Trophoblast cell (in vitro differentiated cells and primary cell): ENCODE measurements around the gene MS4A10.
"Not testable (repeated sequence)": the region's sequence is repeated elsewhere in the genome, so short reads cannot be mapped to it uniquely, and the experiment has no call there.

Source experiments
- DNase-seq, 2 donors: peaks; one replicate each; pipeline ENCODE4 v3.0.0-alpha.2; 2016
- H2AFZ ChIP-seq: 2 replicates; pipeline ENCODE4 v1.6.1; 2013; ENCODE audit warnings: low read length, moderate library complexity, mild to moderate bottlenecking; ENCODE audit not compliant: insufficient read depth, poor library complexity
- H2AK5ac ChIP-seq: 2 replicates; pipeline ENCODE4 v1.6.1; 2013; ENCODE audit warnings: mild to moderate bottlenecking, low read length
- H2BK120ac ChIP-seq: 2 replicates; pipeline ENCODE4 v1.6.1; 2013; ENCODE audit warnings: low read length, mild to moderate bottlenecking, moderate library complexity; ENCODE audit not compliant: insufficient read depth, poor library complexity
- H2BK12ac ChIP-seq: 2 replicates; pipeline ENCODE4 v1.6.1; 2013; ENCODE audit warnings: mild to moderate bottlenecking, low read length, moderate library complexity
- H2BK5ac ChIP-seq: 2 replicates; pipeline ENCODE4 v1.6.1; 2013; ENCODE audit warnings: low read length, low read depth, moderate library complexity, mild to moderate bottlenecking; ENCODE audit not compliant: poor library complexity
- H3K14ac ChIP-seq: 2 replicates; pipeline ENCODE4 v1.6.1; 2013; ENCODE audit warnings: mild to moderate bottlenecking, low read length
- H3K18ac ChIP-seq: 2 replicates; pipeline ENCODE4 v1.6.1; 2013; ENCODE audit warnings: mild to moderate bottlenecking, low read length
- H3K23ac ChIP-seq: 2 replicates; pipeline ENCODE4 v1.6.1; 2013; ENCODE audit warnings: low read length
- H3K27ac ChIP-seq: 2 replicates; pipeline ENCODE4 v1.5.1; 2013; ENCODE audit warnings: low read depth, mild to moderate bottlenecking, inconsistent platforms, low read length, moderate library complexity
- H3K27me3 ChIP-seq: 2 replicates; pipeline ENCODE4 v1.6.1; 2013; ENCODE audit warnings: inconsistent platforms, mild to moderate bottlenecking, low read length, moderate library complexity; ENCODE audit not compliant: insufficient read depth
- H3K36me3 ChIP-seq, 2 experiments: 1 replicate in 1 of 2; 2 replicates in 1 of 2; pipeline ENCODE4 v1.6.1; 2013; ENCODE audit warnings: low read length in 2 of 2, mild to moderate bottlenecking in 2 of 2, moderate library complexity in 1 of 2; ENCODE audit not compliant: insufficient read depth in 2 of 2, control insufficient read depth in 1 of 2
- H3K4ac ChIP-seq: 2 replicates; pipeline ENCODE4 v1.6.1; 2013; ENCODE audit warnings: low read depth, mild to moderate bottlenecking, low read length, moderate library complexity
- H3K4me1 ChIP-seq, 2 experiments: 1 replicate in 1 of 2; 2 replicates in 1 of 2; pipeline ENCODE4 v1.6.1; 2013; ENCODE audit warnings: low read length in 2 of 2, mild to moderate bottlenecking in 2 of 2, moderate library complexity in 1 of 2; ENCODE audit not compliant: insufficient read depth in 2 of 2, control insufficient read depth in 1 of 2
- H3K4me2 ChIP-seq: 2 replicates; pipeline ENCODE4 v1.6.1; 2013; ENCODE audit warnings: inconsistent platforms, mild to moderate bottlenecking, low read length, moderate library complexity
- H3K4me3 ChIP-seq: 2 replicates; pipeline ENCODE4 v1.5.1; 2013; ENCODE audit warnings: mild to moderate bottlenecking, low read depth, low read length, inconsistent platforms
- H3K79me1 ChIP-seq: one replicate; pipeline ENCODE4 v1.6.1; 2013; ENCODE audit warnings: low read length
- H3K79me2 ChIP-seq: 2 replicates; pipeline ENCODE4 v1.6.1; 2013; ENCODE audit warnings: low read length, mild to moderate bottlenecking; ENCODE audit not compliant: control insufficient read depth, insufficient read depth, poor library complexity
- H3K9ac ChIP-seq: 2 replicates; pipeline ENCODE4 v1.6.1; 2013; ENCODE audit warnings: mild to moderate bottlenecking, low read length
- H3K9me3 ChIP-seq: 2 replicates; pipeline ENCODE4 v1.6.1; 2013; ENCODE audit warnings: low read depth, mild to moderate bottlenecking, control low read depth, inconsistent platforms, low read length; ENCODE audit not compliant: insufficient read depth
- H4K12ac ChIP-seq: 2 replicates; pipeline ENCODE4 v1.6.1; 2013; ENCODE audit warnings: low read depth, mild to moderate bottlenecking, low read length, moderate library complexity
- H4K8ac ChIP-seq: 2 replicates; pipeline ENCODE4 v1.6.1; 2013; ENCODE audit warnings: low read depth, mild to moderate bottlenecking, low read length, moderate library complexity
- H4K91ac ChIP-seq: one replicate; pipeline ENCODE4 v1.6.1; 2013; ENCODE audit warnings: low read depth, mild to moderate bottlenecking, low read length, moderate library complexity
- WGBS: extraction: QIAGEN DNeasy Blood & Tissue Kit; methylation state at CpG from one replicate; pipeline ENCODE4 v1.1.7; 2013; ENCODE audit warnings: missing lambda C conversion rate; ENCODE audit not compliant: insufficient read length, insufficient coverage; ENCODE audit errors: extremely low coverage; 5-methylcytosine and 5-hydroxymethylcytosine counted together

Gene MS4A10

DNA sequence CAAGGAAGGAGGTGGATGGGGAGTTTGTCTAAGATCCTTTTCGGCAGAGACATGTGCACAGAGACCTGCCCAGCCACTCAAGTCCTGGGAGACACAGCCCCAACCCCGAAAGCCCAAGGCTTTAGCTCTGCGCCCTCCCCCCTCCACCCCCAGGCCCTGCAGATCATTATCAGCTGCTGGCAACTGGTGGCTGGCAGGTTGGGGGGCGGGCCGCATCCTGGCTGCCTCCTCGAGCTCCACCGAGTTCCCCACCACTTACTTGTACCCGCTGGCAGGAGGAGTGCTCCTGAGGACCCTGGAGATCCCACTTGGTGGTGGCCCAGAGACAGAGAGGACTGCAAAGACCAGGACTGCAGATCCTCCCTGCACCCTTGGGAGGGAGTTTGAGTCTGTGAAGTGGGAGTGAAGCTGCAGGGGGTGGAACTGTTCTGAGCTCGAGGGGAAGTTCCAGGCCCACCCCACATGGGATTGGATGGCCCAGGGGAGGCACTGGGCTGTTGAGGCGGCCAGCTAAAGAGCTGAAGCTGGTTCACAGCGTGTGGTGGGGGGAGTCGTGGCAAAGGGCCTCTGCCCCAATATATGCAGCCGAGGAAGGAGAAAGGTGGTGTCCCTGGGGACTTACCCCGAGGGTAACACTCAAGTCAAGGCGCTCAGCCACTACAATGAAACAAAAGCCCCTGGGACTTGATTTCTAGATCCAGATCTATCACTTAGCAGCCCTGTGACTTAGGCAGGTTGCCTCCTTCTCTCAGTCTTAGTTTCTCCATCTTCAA lies 36.9 kb downstream of the MS4A10 start:
- H2BK5ac ChIP-seq = no peak overlapping the region
- H3K27me3 ChIP-seq = no peaks in the 10 kb centered on the region
- H3K9ac ChIP-seq = no peak overlapping the region
- H3K4me2 ChIP-seq = no peak overlapping the region
- no peaks in the 10 kb centered on the region for H3K36me3 ChIP-seq
- H3K4ac ChIP-seq = no peak overlapping the region
- no CpG with 5 or more reads among the region's 15 CpGs for WGBS
- no peak overlapping the region for H3K27ac ChIP-seq
- H3K14ac ChIP-seq = no peak overlapping the region
- H4K91ac ChIP-seq = no peak overlapping the region
- no peaks in the 10 kb centered on the region for H3K9me3 ChIP-seq
- H3K23ac ChIP-seq = no peak overlapping the region
- H4K12ac ChIP-seq = no peak overlapping the region
- H3K79me2 ChIP-seq = no peaks in the 10 kb centered on the region
- no peak overlapping the region for H2BK120ac ChIP-seq
- no peak for DNase-seq
- H4K8ac ChIP-seq = no peak overlapping the region
- H3K18ac ChIP-seq = no peak overlapping the region
- H2AK5ac ChIP-seq = no peak overlapping the region
- peaks cover 2% of the 10 kb centered on the region for H3K79me1 ChIP-seq
- H2BK12ac ChIP-seq = no peak overlapping the region
- no peak overlapping the region for H2AFZ ChIP-seq
- no peak overlapping the region for H3K4me3 ChIP-seq
- no peaks in the 10 kb centered on the region for H3K4me1 ChIP-seq

DNA sequence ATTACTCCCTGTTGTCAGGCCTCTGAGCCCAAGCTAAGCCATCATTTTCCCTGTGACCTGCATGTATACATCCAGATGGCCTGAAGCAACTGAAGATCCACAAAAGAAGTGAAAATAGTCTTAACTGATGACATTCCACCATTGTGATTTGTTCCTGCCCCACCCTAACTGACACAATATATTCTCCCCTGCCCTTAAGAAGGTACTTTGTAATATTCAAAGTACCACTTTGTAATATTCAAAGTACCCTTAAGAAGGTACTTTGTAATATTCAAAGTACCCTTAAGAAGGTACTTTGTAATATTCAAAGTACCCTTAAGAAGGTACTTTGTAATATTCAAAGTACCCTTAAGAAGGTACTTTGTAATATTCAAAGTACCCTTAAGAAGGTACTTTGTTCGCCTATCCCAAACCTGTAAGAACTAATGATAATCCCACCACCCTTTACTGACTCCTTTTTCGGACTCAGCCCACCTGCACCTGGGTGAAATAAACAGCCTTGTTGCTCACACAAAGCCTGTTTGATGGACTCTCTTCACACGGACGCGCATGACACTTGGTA lies 38.7 kb downstream of the MS4A10 start:
- H3K23ac ChIP-seq, H2AFZ ChIP-seq, H3K18ac ChIP-seq, H2BK12ac ChIP-seq, H4K8ac ChIP-seq, H2BK120ac ChIP-seq, H4K12ac ChIP-seq, H3K4me2 ChIP-seq, H3K9ac ChIP-seq, H3K9me3 ChIP-seq, H3K36me3 ChIP-seq, H3K4ac ChIP-seq, H3K27ac ChIP-seq, H3K14ac ChIP-seq, DNase-seq, H3K79me2 ChIP-seq, H2AK5ac ChIP-seq, H3K4me3 ChIP-seq, H3K4me1 ChIP-seq, H3K27me3 ChIP-seq, H2BK5ac ChIP-seq, H3K79me1 ChIP-seq: not testable (repeated sequence)
- no CpG with 5 or more reads among the region's 5 CpGs for WGBS
- H4K91ac ChIP-seq = peak overlapping the region; percentile 10

DNA sequence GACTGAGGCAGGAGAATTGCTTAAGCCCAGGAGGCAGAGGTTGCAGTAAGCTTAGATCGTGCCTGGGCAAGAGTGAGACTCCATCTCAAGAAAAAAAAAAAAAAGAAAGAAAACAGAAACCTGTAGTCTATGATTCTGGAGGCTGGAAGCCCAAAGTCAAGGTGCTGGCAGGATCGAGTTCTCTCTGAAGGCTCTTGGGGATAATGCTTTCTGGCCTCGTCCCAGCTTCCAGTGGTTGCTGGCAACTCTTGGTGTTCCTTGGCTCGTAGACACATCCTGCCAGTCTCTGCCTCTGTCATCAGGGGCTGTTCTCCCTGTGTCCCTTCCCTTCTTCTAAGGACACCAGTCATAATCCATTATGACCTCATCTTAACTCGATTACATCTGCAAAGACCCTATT lies 40.0 kb downstream of the MS4A10 start:
- H3K79me1 ChIP-seq = peaks cover 2% of the 10 kb centered on the region
- H3K9ac ChIP-seq = no peak overlapping the region
- no peak overlapping the region for H2BK120ac ChIP-seq
- no peak overlapping the region for H2BK12ac ChIP-seq
- H3K27ac ChIP-seq = no peak overlapping the region
- no peak overlapping the region for H3K18ac ChIP-seq
- no peaks in the 10 kb centered on the region for H3K9me3 ChIP-seq
- no peak overlapping the region for H2AFZ ChIP-seq
- H3K23ac ChIP-seq = no peak overlapping the region
- no peak overlapping the region for H4K8ac ChIP-seq
- H2AK5ac ChIP-seq = no peak overlapping the region
- H3K36me3 ChIP-seq = no peaks in the 10 kb centered on the region
- H2BK5ac ChIP-seq = no peak overlapping the region
- no peak overlapping the region for H3K4me2 ChIP-seq
- H3K4ac ChIP-seq = no peak overlapping the region
- no peak overlapping the region for H4K12ac ChIP-seq
- no peak for DNase-seq
- no peaks in the 10 kb centered on the region for H3K4me1 ChIP-seq
- WGBS = no CpG with 5 or more reads among the region's 5 CpGs
- no peak overlapping the region for H4K91ac ChIP-seq
- H3K27me3 ChIP-seq = no peaks in the 10 kb centered on the region
- H3K14ac ChIP-seq = no peak overlapping the region
- no peaks in the 10 kb centered on the region for H3K79me2 ChIP-seq
- no peak overlapping the region for H3K4me3 ChIP-seq

DNA sequence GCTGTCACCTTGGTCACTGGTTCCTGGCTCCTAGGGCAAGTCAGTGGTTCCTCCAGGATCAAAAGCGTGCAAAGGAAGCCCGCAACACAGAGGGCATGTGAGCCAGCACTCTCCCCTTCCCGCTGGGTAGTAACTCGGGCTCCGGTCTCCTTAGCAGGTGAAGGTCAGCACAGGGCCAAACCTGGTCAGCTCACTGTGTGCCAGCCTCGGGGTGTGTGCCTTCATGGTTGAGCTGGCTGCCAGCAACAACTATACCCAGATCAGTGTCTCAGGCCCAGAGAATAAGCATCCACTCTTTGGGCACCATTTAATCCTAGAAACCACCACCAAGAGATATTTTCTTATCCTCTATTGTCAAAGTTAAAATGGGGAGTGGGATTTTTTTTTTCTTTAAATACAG lies 40.7 kb downstream of the MS4A10 start:
- WGBS = no CpG with 5 or more reads among the region's 6 CpGs
- no peaks in the 10 kb centered on the region for H3K27me3 ChIP-seq
- H3K9me3 ChIP-seq = no peaks in the 10 kb centered on the region
- DNase-seq = no peak
- peak overlapping the region; percentile 58 for H4K91ac ChIP-seq
- H3K4me3 ChIP-seq = no peak overlapping the region
- H3K36me3 ChIP-seq = no peaks in the 10 kb centered on the region
- no peak overlapping the region for H2AFZ ChIP-seq
- H4K12ac ChIP-seq = no peak overlapping the region
- H3K4ac ChIP-seq = peak overlapping the region; percentile 12
- no peak overlapping the region for H3K4me2 ChIP-seq
- no peaks in the 10 kb centered on the region for H3K79me2 ChIP-seq
- H2AK5ac ChIP-seq = no peak overlapping the region
- no peak overlapping the region for H3K27ac ChIP-seq
- no peak overlapping the region for H2BK12ac ChIP-seq
- H2BK5ac ChIP-seq = no peak overlapping the region
- peaks cover 2% of the 10 kb centered on the region for H3K79me1 ChIP-seq
- no peak overlapping the region for H3K14ac ChIP-seq
- H3K23ac ChIP-seq = no peak overlapping the region
- H3K9ac ChIP-seq = no peak overlapping the region
- no peak overlapping the region for H4K8ac ChIP-seq
- no peaks in the 10 kb centered on the region for H3K4me1 ChIP-seq
- no peak overlapping the region for H2BK120ac ChIP-seq
- H3K18ac ChIP-seq = no peak overlapping the region
